HepG2 (cell line): Measurements from ENCODE around the gene FKBP1B. TPM values are rescaled to one million over a fixed set of nuclear protein-coding genes. Genes with fewer than 3 reads are reported as not detected.

Experiments
- ARHGAP35 ChIP-seq: sonication (generic); formaldehyde crosslinking; IDR thresholded peaks from 2 replicates; pipeline ENCODE4 v1.9.0; 2022; ENCODE audit warnings: mild to moderate bottlenecking, inconsistent platforms, moderate library complexity, missing genetic modification reagents, borderline replicate concordance
- ATAD3A ChIP-seq: sonication (generic); formaldehyde crosslinking; IDR thresholded peaks from 2 replicates; pipeline ENCODE4 v1.4.0; 2020; ENCODE audit warnings: missing genetic modification reagents
- CBX1 ChIP-seq: IDR thresholded peaks from one replicate; pipeline ENCODE4 v1.6.1; 2016; ENCODE audit warnings: antibody characterized with exemption, low read depth
- ESRRA ChIP-seq: sonication (generic); formaldehyde crosslinking; IDR thresholded peaks from 2 replicates; pipeline ENCODE4 v1.5.1; 2020; ENCODE audit warnings: mild to moderate bottlenecking, low read depth, missing genetic modification reagents
- FIP1L1 ChIP-seq: fragments of 200-400 bp; formaldehyde crosslinking; IDR thresholded peaks from 2 replicates; pipeline ENCODE4 v1.6.1; 2018; ENCODE audit warnings: low read depth, mild to moderate bottlenecking, low read length, moderate library complexity, borderline replicate concordance; ENCODE audit not compliant: insufficient read depth
- FOXA1 ChIP-seq, 2 experiments: fragments of 450-650 bp in 1 of 2; sonication (generic) in 1 of 2; formaldehyde crosslinking in 1 of 2; IDR thresholded peaks; 2 replicates each; pipeline versions ENCODE4 v1.4.0 to v1.6.1; 2016 to 2020; ENCODE audit warnings: missing genetic modification reagents in 1 of 2
- FOXO4 ChIP-seq: sonication (generic); formaldehyde crosslinking; conservative IDR thresholded peaks from 2 replicates; pipeline ENCODE4 v1.8.1; 2023; ENCODE audit warnings: missing genetic modification reagents
- MATR3 ChIP-seq: sonication (generic); formaldehyde crosslinking; IDR thresholded peaks from 2 replicates; pipeline ENCODE4 v1.4.0; 2020; ENCODE audit warnings: missing genetic modification reagents
- NCOA1 ChIP-seq: sonication (generic); formaldehyde crosslinking; IDR thresholded peaks from 2 replicates; pipeline ENCODE4 v1.9.0; 2021; ENCODE audit warnings: missing genetic modification reagents
- PHF5A ChIP-seq: IDR thresholded peaks from one replicate; pipeline ENCODE4 v1.6.1; 2018; ENCODE audit warnings: low read depth, missing genetic modification reagents; ENCODE audit not compliant: unreplicated experiment
- SNAPC2 ChIP-seq: sonication (generic); formaldehyde crosslinking; IDR thresholded peaks from 2 replicates; pipeline ENCODE4 v1.8.1; 2022; ENCODE audit warnings: mild to moderate bottlenecking, missing genetic modification reagents
- TP53 ChIP-seq: sonication (generic); formaldehyde crosslinking; conservative IDR thresholded peaks from 2 replicates; pipeline ENCODE4 v1.4.0; 2020; ENCODE audit warnings: missing genetic modification reagents
- ZFP90 ChIP-seq: sonication (generic); formaldehyde crosslinking; IDR thresholded peaks from 2 replicates; pipeline ENCODE4 v1.8.0; 2022; ENCODE audit warnings: missing genetic modification reagents, mild to moderate bottlenecking, inconsistent platforms, borderline replicate concordance
- ZIK1 ChIP-seq: sonication (generic); formaldehyde crosslinking; IDR thresholded peaks from 2 replicates; pipeline ENCODE4 v1.5.0; 2020; ENCODE audit warnings: mild to moderate bottlenecking, low read depth, missing genetic modification reagents, borderline replicate concordance
- ZNF24 ChIP-seq: fragments of 450-650 bp; IDR thresholded peaks from 2 replicates; pipeline ENCODE4 v1.6.1; 2017; ENCODE audit warnings: antibody characterized with exemption, mild to moderate bottlenecking
- ZNF3 ChIP-seq: IDR thresholded peaks from 2 replicates; pipeline ENCODE4 v1.7.0; 2017; ENCODE audit warnings: inconsistent platforms
- ZNF709 ChIP-seq: sonication (generic); formaldehyde crosslinking; IDR thresholded peaks from 2 replicates; pipeline ENCODE4 v1.5.0; 2020; ENCODE audit warnings: mild to moderate bottlenecking, missing genetic modification reagents
- ZNF737 ChIP-seq: sonication (generic); formaldehyde crosslinking; IDR thresholded peaks from 2 replicates; pipeline ENCODE4 v1.5.0; 2020; ENCODE audit warnings: missing genetic modification reagents, mild to moderate bottlenecking, borderline replicate concordance
- ZNF883 ChIP-seq: sonication (generic); formaldehyde crosslinking; IDR thresholded peaks from 2 replicates; pipeline ENCODE4 v1.5.1; 2020; ENCODE audit warnings: mild to moderate bottlenecking, missing genetic modification reagents; ENCODE audit errors: not compliant biosample characterization
- polyA plus RNA-seq, 8 experiments: library from polyadenylated mRNA; depleted of rRNA in 3 of 8; stranded (reverse) in 7 of 8; unstranded in 1 of 8; fragments of >200 nt; fragmentation: Illumina TruSeq in 4 of 8; extraction: Trizol in 4 of 8; gene quantifications; 2 replicates each; pipeline versions ENCODE4 v1.2.1 to v1.2.3, GENCODE V29; 2011 to 2016; ENCODE audit warnings: low read depth in 4 of 8, missing spikeins in 1 of 8, mixed read lengths in 1 of 8; ENCODE audit not compliant: insufficient read depth in 1 of 8
- total RNA-seq, 5 experiments: library from RNA; depleted of rRNA; stranded (reverse); fragments of >200 nt; fragmentation: Illumina TruSeq; extraction: Trizol; gene quantifications; 2 replicates each; pipeline ENCODE4 v1.2.3, GENCODE V29; 2016; ENCODE audit warnings: low read depth in 1 of 5
- TF ChIP-seq, protein P1 (sequence below): sonication (generic); formaldehyde crosslinking; IDR thresholded peaks from 2 replicates; pipeline ENCODE4 v1.8.1; 2023; ENCODE audit warnings: mild to moderate bottlenecking, missing genetic modification reagents
- TF ChIP-seq, protein P2 (sequence below): sonication (generic); formaldehyde crosslinking; IDR thresholded peaks from 2 replicates; pipeline ENCODE4 v1.9.0; 2022; ENCODE audit warnings: low read depth, missing genetic modification reagents
- TF ChIP-seq, protein P3 (sequence below): sonication (generic); formaldehyde crosslinking; IDR thresholded peaks from 2 replicates; pipeline ENCODE4 v1.4.0; 2020; ENCODE audit warnings: missing genetic modification reagents, mild to moderate bottlenecking, borderline replicate concordance

FKBP1B gene
- total and polyA plus RNA-seq, 2 of the 13 experiments (the other 11 are each of a cell fraction or from before 2014, with no cell fraction given), result 35.2 to 96.3 TPM

GRCh38 chr2:24083567-24084385 is 34.2 kb downstream of the FKBP1B start (continued):
- TF ChIP-seq SNAPC2 (CRISPR knock-in tag) (no peak; the same call in 1 of the 2 replicates), ZNF883 (CRISPR knock-in tag) (no peak), ZIK1 (CRISPR knock-in tag) (0 out of 2 replicates have a peak, but pooled peaks have one; percentile 61), FIP1L1 (no peak), ZNF3 (CRISPR knock-in tag) (peak; percentile 12; the same call in 1 of the 2 replicates), ZNF737 (CRISPR knock-in tag) (0 out of 2 replicates have a peak, but pooled peaks have one; percentile 13), NCOA1 (CRISPR knock-in tag) (no peak), ZNF24 (no peak), ATAD3A (CRISPR knock-in tag) (no peak), PHF5A (CRISPR knock-in tag) (no peak), ZFP90 (no peak; the same call in 1 of the 2 replicates), ESRRA (CRISPR knock-in tag) (peak; percentile 88; the same call in 1 of the 2 replicates), ARHGAP35 (CRISPR knock-in tag) (peak; percentile 93), FOXA1 (IDR thresholded peaks at IDR 0.05) (no peak), FOXA1 (CRISPR knock-in tag; IDR thresholded peaks at IDR 0.05) (no peak; the same call in 1 of the 2 replicates), CBX1 (peak; percentile 80), TP53 (CRISPR knock-in tag) (no peak), ZNF709 (CRISPR knock-in tag) (peak; percentile 94), MATR3 (CRISPR knock-in tag) (no peak), FOXO4 (CRISPR knock-in tag) (no peak)
- TF ChIP-seq, protein P1, sequence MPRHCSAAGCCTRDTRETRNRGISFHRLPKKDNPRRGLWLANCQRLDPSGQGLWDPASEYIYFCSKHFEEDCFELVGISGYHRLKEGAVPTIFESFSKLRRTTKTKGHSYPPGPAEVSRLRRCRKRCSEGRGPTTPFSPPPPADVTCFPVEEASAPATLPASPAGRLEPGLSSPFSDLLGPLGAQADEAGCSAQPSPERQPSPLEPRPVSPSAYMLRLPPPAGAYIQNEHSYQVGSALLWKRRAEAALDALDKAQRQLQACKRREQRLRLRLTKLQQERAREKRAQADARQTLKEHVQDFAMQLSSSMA, result peak; percentile 85; the same call in 1 of the 2 replicates
- TF ChIP-seq, protein P2, sequence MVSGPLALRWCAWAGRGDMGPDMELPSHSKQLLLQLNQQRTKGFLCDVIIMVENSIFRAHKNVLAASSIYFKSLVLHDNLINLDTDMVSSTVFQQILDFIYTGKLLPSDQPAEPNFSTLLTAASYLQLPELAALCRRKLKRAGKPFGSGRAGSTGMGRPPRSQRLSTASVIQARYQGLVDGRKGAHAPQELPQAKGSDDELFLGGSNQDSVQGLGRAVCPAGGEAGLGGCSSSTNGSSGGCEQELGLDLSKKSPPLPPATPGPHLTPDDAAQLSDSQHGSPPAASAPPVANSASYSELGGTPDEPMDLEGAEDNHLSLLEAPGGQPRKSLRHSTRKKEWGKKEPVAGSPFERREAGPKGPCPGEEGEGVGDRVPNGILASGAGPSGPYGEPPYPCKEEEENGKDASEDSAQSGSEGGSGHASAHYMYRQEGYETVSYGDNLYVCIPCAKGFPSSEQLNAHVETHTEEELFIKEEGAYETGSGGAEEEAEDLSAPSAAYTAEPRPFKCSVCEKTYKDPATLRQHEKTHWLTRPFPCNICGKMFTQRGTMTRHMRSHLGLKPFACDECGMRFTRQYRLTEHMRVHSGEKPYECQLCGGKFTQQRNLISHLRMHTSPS (CRISPR knock-in tag), result no peak
- TF ChIP-seq, protein P3, sequence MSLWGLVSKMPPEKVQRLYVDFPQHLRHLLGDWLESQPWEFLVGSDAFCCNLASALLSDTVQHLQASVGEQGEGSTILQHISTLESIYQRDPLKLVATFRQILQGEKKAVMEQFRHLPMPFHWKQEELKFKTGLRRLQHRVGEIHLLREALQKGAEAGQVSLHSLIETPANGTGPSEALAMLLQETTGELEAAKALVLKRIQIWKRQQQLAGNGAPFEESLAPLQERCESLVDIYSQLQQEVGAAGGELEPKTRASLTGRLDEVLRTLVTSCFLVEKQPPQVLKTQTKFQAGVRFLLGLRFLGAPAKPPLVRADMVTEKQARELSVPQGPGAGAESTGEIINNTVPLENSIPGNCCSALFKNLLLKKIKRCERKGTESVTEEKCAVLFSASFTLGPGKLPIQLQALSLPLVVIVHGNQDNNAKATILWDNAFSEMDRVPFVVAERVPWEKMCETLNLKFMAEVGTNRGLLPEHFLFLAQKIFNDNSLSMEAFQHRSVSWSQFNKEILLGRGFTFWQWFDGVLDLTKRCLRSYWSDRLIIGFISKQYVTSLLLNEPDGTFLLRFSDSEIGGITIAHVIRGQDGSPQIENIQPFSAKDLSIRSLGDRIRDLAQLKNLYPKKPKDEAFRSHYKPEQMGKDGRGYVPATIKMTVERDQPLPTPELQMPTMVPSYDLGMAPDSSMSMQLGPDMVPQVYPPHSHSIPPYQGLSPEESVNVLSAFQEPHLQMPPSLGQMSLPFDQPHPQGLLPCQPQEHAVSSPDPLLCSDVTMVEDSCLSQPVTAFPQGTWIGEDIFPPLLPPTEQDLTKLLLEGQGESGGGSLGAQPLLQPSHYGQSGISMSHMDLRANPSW (CRISPR knock-in tag), result 0 out of 2 replicates have a peak, but pooled peaks have one; percentile 93
